GM12801 (cell line): ENCODE measurements around the gene IGSF10.

Experiments used
- CTCF ChIP-seq: IDR thresholded peaks from one replicate; pipeline ENCODE4 v1.5.1; 2011; ENCODE audit warnings: control low read depth; ENCODE audit not compliant: insufficient read length; ENCODE audit errors: extremely low read depth

IGSF10 gene

GRCh38 chr3:151439652-151440125 is 21.2 kb downstream of the IGSF10 start:
- no peak for TF ChIP-seq CTCF

GRCh38 chr3:151437906-151438305 is 23.0 kb downstream of the IGSF10 start:
- no peak for TF ChIP-seq CTCF

- no peak for TF ChIP-seq CTCF
Measured at GRCh38 chr3:151436675-151437446, 24.0 kb downstream of the IGSF10 start.

GRCh38 chr3:151434151-151434890 is 26.5 kb downstream of the IGSF10 start:
- no peak for TF ChIP-seq CTCF

- TF ChIP-seq CTCF: no peak
Measured at GRCh38 chr3:151432616-151433372, 28.1 kb downstream of the IGSF10 start.

GRCh38 chr3:151431940-151432339 is 28.9 kb downstream of the IGSF10 start:
- TF ChIP-seq CTCF: no peak

- no peak for TF ChIP-seq CTCF
Measured at GRCh38 chr3:151430821-151431484, 29.9 kb downstream of the IGSF10 start.
